GM12878 (cell line): ENCODE results near the gene CLC. TPM values are rescaled to one million over a fixed set of nuclear protein-coding genes. Genes with fewer than 3 reads are reported as not detected.

Experiments
- BCL3 ChIP-seq: IDR thresholded peaks from 2 replicates; pipeline ENCODE4 v1.6.1; 2011; ENCODE audit warnings: borderline replicate concordance, low read depth, mild to moderate bottlenecking, moderate library complexity, low read length; ENCODE audit not compliant: insufficient read depth, poor library complexity, severe bottlenecking
- BHLHE40 ChIP-seq, 2 experiments: fragments of 450-650 bp in 1 of 2; IDR thresholded peaks; 2 replicates each; pipeline ENCODE4 v1.6.1; 2011 to 2017; ENCODE audit warnings: low read depth in 2 of 2, borderline replicate concordance in 1 of 2, improper control_type of control experiment in 1 of 2, low read length in 1 of 2, mild to moderate bottlenecking in 1 of 2
- BMI1 ChIP-seq: fragments of 450-650 bp; IDR thresholded peaks from 2 replicates; pipeline ENCODE4 v1.6.1; 2016; ENCODE audit warnings: mild to moderate bottlenecking, moderate library complexity, borderline replicate concordance
- CUX1 ChIP-seq: IDR thresholded peaks from 2 replicates; pipeline ENCODE4 v1.6.1; 2012; ENCODE audit warnings: improper control_type of control experiment, low read depth, low read length; ENCODE audit not compliant: insufficient replicate concordance
- E2F8 ChIP-seq: fragments of 450-650 bp; IDR thresholded peaks from 2 replicates; pipeline ENCODE4 v1.6.1; 2018; ENCODE audit warnings: mild to moderate bottlenecking, low read depth, moderate library complexity; ENCODE audit not compliant: partially characterized antibody
- FOXK2 ChIP-seq: fragments of 450-650 bp; IDR thresholded peaks from 2 replicates; pipeline ENCODE4 v1.6.1; 2017; ENCODE audit warnings: mild to moderate bottlenecking, moderate library complexity
- HDGF ChIP-seq: fragments of 450-650 bp; IDR thresholded peaks from 2 replicates; pipeline ENCODE4 v1.6.1; 2016; ENCODE audit warnings: antibody characterized with exemption
- MYB ChIP-seq: fragments of 150-350 bp; IDR thresholded peaks from 2 replicates; pipeline ENCODE4 v1.6.1; 2014; ENCODE audit warnings: mild to moderate bottlenecking, low read depth, low read length, borderline replicate concordance
- POLR2A ChIP-seq: IDR thresholded peaks from 2 replicates; pipeline ENCODE4 v1.6.1; 2011; ENCODE audit warnings: low read depth, mild to moderate bottlenecking, low read length
- POLR2AphosphoS2 ChIP-seq: IDR thresholded peaks from 2 replicates; pipeline ENCODE4 v1.6.1; 2011; ENCODE audit warnings: low read depth, mild to moderate bottlenecking, low read length, improper control_type of control experiment, moderate library complexity
- RELA ChIP-seq: fragments of 450-650 bp; IDR thresholded peaks from 2 replicates; pipeline ENCODE4 v1.8.0; 2014; ENCODE audit warnings: borderline replicate concordance; ENCODE audit not compliant: partially characterized antibody
- RUNX3 ChIP-seq: IDR thresholded peaks from 2 replicates; pipeline ENCODE4 v1.6.1; 2012; ENCODE audit warnings: low read length, inconsistent platforms
- SIN3A ChIP-seq: IDR thresholded peaks from 2 replicates; pipeline ENCODE4 v1.6.1; 2012; ENCODE audit warnings: low read depth, low read length, improper control_type of control experiment
- STAT3 ChIP-seq: IDR thresholded peaks from 2 replicates; pipeline ENCODE4 v1.6.1; 2011; ENCODE audit warnings: low read depth, low read length, improper control_type of control experiment
- WRNIP1 ChIP-seq: IDR thresholded peaks from 2 replicates; pipeline ENCODE4 v1.6.1; 2011; ENCODE audit warnings: low read depth, low read length, improper control_type of control experiment, borderline replicate concordance
- ZNF622 ChIP-seq: fragments of 450-650 bp; IDR thresholded peaks from 2 replicates; pipeline ENCODE4 v1.6.1; 2017; ENCODE audit warnings: mild to moderate bottlenecking, inconsistent platforms
- polyA plus RNA-seq, 11 experiments: library from polyadenylated mRNA; depleted of rRNA in 4 of 11; unstranded in 6 of 11; stranded (reverse) in 5 of 11; fragments of >200 nt; fragmentation: Nextera tagmentation in 4 of 11; fragmentation: Illumina TruSeq in 1 of 11; extraction: Ambion mirVana in 4 of 11; extraction: Trizol in 1 of 11; gene quantifications; 1 replicate in 1 of 11; 2 replicates in 10 of 11; pipeline versions ENCODE4 v1.2.1 to v1.2.3, GENCODE V29; 2011 to 2016; ENCODE audit warnings: inconsistent platforms in 2 of 11, missing spikeins in 2 of 11, low read depth in 1 of 11
- total RNA-seq, 4 experiments: library from RNA; depleted of rRNA in 3 of 4; stranded (reverse); fragments of >200 nt in 3 of 4; fragmentation: Illumina TruSeq in 1 of 4; extraction: Trizol in 1 of 4; gene quantifications; 2 replicates each; pipeline versions ENCODE4 v1.2.1 to v1.2.3, GENCODE V29; 2013 to 2021
- TF ChIP-seq, protein P1 (sequence below): fragments of 450-650 bp; IDR thresholded peaks from 2 replicates; pipeline ENCODE4 v1.6.1; 2017; ENCODE audit warnings: antibody characterized with exemption, mild to moderate bottlenecking, moderate library complexity

CLC gene
- total and polyA plus RNA-seq, 10 of the 15 experiments (the other 5 are each of a cell fraction or from before 2014, with no cell fraction given): 0.18 to 0.36 (median 0.29) TPM; not detected in 4

DNA sequence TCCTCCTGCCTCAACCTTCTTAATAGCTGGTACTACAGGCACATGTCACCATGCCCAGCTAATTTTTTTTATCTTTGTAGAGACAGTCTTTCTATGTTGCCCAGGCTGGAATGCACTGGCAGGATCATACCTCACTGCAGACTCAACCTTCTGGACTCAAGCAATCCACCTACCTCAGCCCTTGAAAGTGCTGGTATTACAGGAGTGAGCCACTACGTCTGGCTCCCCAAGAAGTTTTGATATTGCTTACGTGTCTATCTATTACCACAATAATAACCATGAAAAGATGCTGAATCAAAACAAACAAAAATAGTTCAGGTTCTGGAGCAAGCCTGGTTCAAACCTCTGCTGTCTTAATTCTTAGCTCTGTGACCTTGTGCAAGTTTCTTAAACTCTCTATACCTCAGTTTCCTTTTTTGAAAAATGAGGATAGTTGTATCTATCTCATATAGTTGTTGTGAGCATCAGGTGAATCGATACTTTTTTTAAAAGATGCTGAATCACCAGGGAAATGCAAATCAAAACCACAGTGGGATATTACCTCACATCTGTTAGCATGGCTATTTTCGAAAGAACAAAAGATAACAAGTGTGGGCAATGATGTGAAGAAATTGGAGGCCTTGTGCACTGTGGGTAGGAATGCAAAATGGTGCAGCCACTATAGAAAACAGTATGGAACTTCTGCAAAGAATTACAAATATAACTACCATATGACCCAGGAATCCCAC is 21.8 kb upstream of the CLC start (continued):
- peak; percentile 84 for TF ChIP-seq CUX1
- peak; percentile 13 to 41; a peak in 1 of 4 replicates for TF ChIP-seq BHLHE40 (IDR thresholded peaks at IDR 0.05; ENCODE audit: borderline replicate concordance in 1 of 2, low read depth in 2 of 2, low read length in 1 of 2)
- no peak for TF ChIP-seq WRNIP1
- TF ChIP-seq STAT3: no peak
- no peak for TF ChIP-seq MYB
- no peak for TF ChIP-seq SIN3A
- TF ChIP-seq E2F8: no peak
- TF ChIP-seq BCL3: no peak
- TF ChIP-seq FOXK2: no peak
- peak; percentile 96 for TF ChIP-seq RUNX3
- TF ChIP-seq BMI1: no peak
- TF ChIP-seq POLR2AphosphoS2: no peak
- TF ChIP-seq, protein P1, sequence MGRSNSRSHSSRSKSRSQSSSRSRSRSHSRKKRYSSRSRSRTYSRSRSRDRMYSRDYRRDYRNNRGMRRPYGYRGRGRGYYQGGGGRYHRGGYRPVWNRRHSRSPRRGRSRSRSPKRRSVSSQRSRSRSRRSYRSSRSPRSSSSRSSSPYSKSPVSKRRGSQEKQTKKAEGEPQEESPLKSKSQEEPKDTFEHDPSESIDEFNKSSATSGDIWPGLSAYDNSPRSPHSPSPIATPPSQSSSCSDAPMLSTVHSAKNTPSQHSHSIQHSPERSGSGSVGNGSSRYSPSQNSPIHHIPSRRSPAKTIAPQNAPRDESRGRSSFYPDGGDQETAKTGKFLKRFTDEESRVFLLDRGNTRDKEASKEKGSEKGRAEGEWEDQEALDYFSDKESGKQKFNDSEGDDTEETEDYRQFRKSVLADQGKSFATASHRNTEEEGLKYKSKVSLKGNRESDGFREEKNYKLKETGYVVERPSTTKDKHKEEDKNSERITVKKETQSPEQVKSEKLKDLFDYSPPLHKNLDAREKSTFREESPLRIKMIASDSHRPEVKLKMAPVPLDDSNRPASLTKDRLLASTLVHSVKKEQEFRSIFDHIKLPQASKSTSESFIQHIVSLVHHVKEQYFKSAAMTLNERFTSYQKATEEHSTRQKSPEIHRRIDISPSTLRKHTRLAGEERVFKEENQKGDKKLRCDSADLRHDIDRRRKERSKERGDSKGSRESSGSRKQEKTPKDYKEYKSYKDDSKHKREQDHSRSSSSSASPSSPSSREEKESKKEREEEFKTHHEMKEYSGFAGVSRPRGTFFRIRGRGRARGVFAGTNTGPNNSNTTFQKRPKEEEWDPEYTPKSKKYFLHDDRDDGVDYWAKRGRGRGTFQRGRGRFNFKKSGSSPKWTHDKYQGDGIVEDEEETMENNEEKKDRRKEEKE: no peak
- TF ChIP-seq POLR2A: no peak
- no peak for TF ChIP-seq ZNF622
- no peak for TF ChIP-seq HDGF
- no peak for TF ChIP-seq RELA
